H9 (cell line): Measurements from ENCODE around the gene ARHGAP22. TPM values are rescaled to one million over a fixed set of nuclear protein-coding genes. Genes with fewer than 3 reads are reported as not detected.

Source experiments
- DNase-seq: peaks from one replicate; pipeline ENCODE4 v3.0.0-alpha.2; 2017
- H2AFZ ChIP-seq: one replicate; pipeline ENCODE4 v1.6.1; 2013; ENCODE audit warnings: mild to moderate bottlenecking, low read length, control low read depth, moderate library complexity
- H2AK5ac ChIP-seq: 2 replicates; pipeline ENCODE4 v1.6.1; 2013; ENCODE audit warnings: low read length, control low read depth, mixed read lengths; ENCODE audit not compliant: insufficient read length
- H2BK120ac ChIP-seq: one replicate; pipeline ENCODE4 v1.6.1; 2013; ENCODE audit warnings: low read depth, mild to moderate bottlenecking, low read length, control low read depth, inconsistent platforms; ENCODE audit not compliant: poor library complexity, severe bottlenecking
- H2BK12ac ChIP-seq: 2 replicates; pipeline ENCODE4 v1.6.1; 2013; ENCODE audit warnings: low read length, control low read depth, mixed read lengths, low read depth; ENCODE audit not compliant: insufficient read length
- H2BK15ac ChIP-seq: 2 replicates; pipeline ENCODE4 v1.6.1; 2013; ENCODE audit warnings: low read depth, low read length, control low read depth
- H2BK20ac ChIP-seq: one replicate; pipeline ENCODE4 v1.6.1; 2013; ENCODE audit warnings: low read depth, mild to moderate bottlenecking, low read length, control low read depth, inconsistent platforms; ENCODE audit not compliant: poor library complexity, severe bottlenecking
- H2BK5ac ChIP-seq: 2 replicates; pipeline ENCODE4 v1.6.1; 2013; ENCODE audit warnings: low read length, control low read depth, mixed read lengths; ENCODE audit not compliant: insufficient read length
- H3K14ac ChIP-seq: 2 replicates; pipeline ENCODE4 v1.6.1; 2013; ENCODE audit warnings: low read length, control low read depth; ENCODE audit not compliant: insufficient read depth
- H3K18ac ChIP-seq: 2 replicates; pipeline ENCODE4 v1.6.1; 2013; ENCODE audit warnings: low read depth, mild to moderate bottlenecking, mixed read lengths, low read length, control low read depth; ENCODE audit not compliant: insufficient read length
- H3K23ac ChIP-seq: 2 replicates; pipeline ENCODE4 v1.6.1; 2013; ENCODE audit warnings: low read length, control low read depth, mixed read lengths, low read depth; ENCODE audit not compliant: insufficient read length
- H3K23me2 ChIP-seq: 2 replicates; pipeline ENCODE4 v1.6.1; 2013; ENCODE audit warnings: low read depth, mild to moderate bottlenecking, mixed read lengths, low read length, control low read depth; ENCODE audit not compliant: insufficient read length, poor library complexity, severe bottlenecking
- H3K27ac ChIP-seq: 2 replicates; pipeline ENCODE4 v1.5.1; 2013; ENCODE audit warnings: low read length, control low read depth, mixed read lengths, low read depth; ENCODE audit not compliant: insufficient read length
- H3K27me3 ChIP-seq: 2 replicates; pipeline ENCODE4 v1.6.1; 2013; ENCODE audit warnings: low read length, control low read depth, inconsistent platforms; ENCODE audit not compliant: insufficient read depth
- H3K4ac ChIP-seq: 2 replicates; pipeline ENCODE4 v1.6.1; 2013; ENCODE audit warnings: low read depth, mild to moderate bottlenecking, control low read depth, inconsistent platforms, low read length, moderate library complexity
- H3K4me1 ChIP-seq: 2 replicates; pipeline ENCODE4 v1.6.1; 2013; ENCODE audit warnings: low read length, control low read depth, inconsistent platforms; ENCODE audit not compliant: insufficient read depth
- H3K4me2 ChIP-seq: 2 replicates; pipeline ENCODE4 v1.6.1; 2013; ENCODE audit warnings: low read length, control low read depth, mixed read lengths; ENCODE audit not compliant: insufficient read length, insufficient read depth
- H3K56ac ChIP-seq: 2 replicates; pipeline ENCODE4 v1.6.1; 2013; ENCODE audit warnings: low read depth, mild to moderate bottlenecking, mixed read lengths, low read length, control low read depth; ENCODE audit not compliant: insufficient read length
- H3K79me1 ChIP-seq: 2 replicates; pipeline ENCODE4 v1.6.1; 2013; ENCODE audit warnings: low read depth, mild to moderate bottlenecking, moderate library complexity, low read length, control low read depth, inconsistent platforms; ENCODE audit not compliant: insufficient read depth, poor library complexity, severe bottlenecking
- H3K79me2 ChIP-seq: 2 replicates; pipeline ENCODE4 v1.6.1; 2013; ENCODE audit warnings: low read length, control low read depth, inconsistent platforms; ENCODE audit not compliant: insufficient read depth
- H3K9ac ChIP-seq: 2 replicates; pipeline ENCODE4 v1.6.1; 2013; ENCODE audit warnings: low read length, control low read depth, mixed read lengths; ENCODE audit not compliant: insufficient read length; ENCODE audit errors: extremely low read depth
- H3K9me3 ChIP-seq: one replicate; pipeline ENCODE4 v1.6.1; 2013; ENCODE audit warnings: low read depth, low read length, inconsistent platforms; ENCODE audit not compliant: control insufficient read depth
- H3T11ph ChIP-seq: one replicate; pipeline ENCODE4 v1.6.1; 2013; ENCODE audit warnings: mild to moderate bottlenecking, low read length, control low read depth, inconsistent platforms
- H4K20me1 ChIP-seq: one replicate; pipeline ENCODE4 v1.6.1; 2013; ENCODE audit not compliant: control insufficient read depth, insufficient read length, insufficient read depth
- H4K5ac ChIP-seq: 2 replicates; pipeline ENCODE4 v1.6.1; 2013; ENCODE audit warnings: low read depth, mild to moderate bottlenecking, mixed read lengths, low read length, control low read depth; ENCODE audit not compliant: insufficient read length
- H4K8ac ChIP-seq: replicated peaks from 2 replicates; pipeline ENCODE4 v1.6.1; 2013; ENCODE audit warnings: low read length, control low read depth, mixed read lengths, low read depth; ENCODE audit not compliant: insufficient read length
- H4K91ac ChIP-seq: 2 replicates; pipeline ENCODE4 v1.6.1; 2013; ENCODE audit warnings: low read depth, mild to moderate bottlenecking, moderate library complexity, mixed read lengths, low read length, control low read depth; ENCODE audit not compliant: insufficient read length
- H3K27ac Mint-ChIP-seq, 3 experiments: 2 replicates in 2 of 3; 3 replicates in 1 of 3; pipeline ENCODE4 v1.8.0; 2020 to 2021; ENCODE audit warnings: mixed read lengths in 3 of 3, mild to moderate bottlenecking in 1 of 3, moderate library complexity in 1 of 3
- H3K27me3 Mint-ChIP-seq: 2 replicates; pipeline ENCODE4 v1.8.0; 2021; ENCODE audit warnings: low read depth, mild to moderate bottlenecking, moderate library complexity, mixed read lengths
- H3K36me3 Mint-ChIP-seq, 3 experiments: 2 replicates in 2 of 3; 3 replicates in 1 of 3; pipeline ENCODE4 v1.8.0; 2020 to 2021; ENCODE audit warnings: low read depth in 3 of 3, mixed read lengths in 3 of 3; ENCODE audit not compliant: insufficient read depth in 1 of 3
- H3K4me1 Mint-ChIP-seq, 2 experiments: 2 replicates each; pipeline ENCODE4 v1.8.0; 2020; ENCODE audit warnings: mixed read lengths in 2 of 2
- H3K4me3 Mint-ChIP-seq, 2 experiments: 2 replicates in 1 of 2; 3 replicates in 1 of 2; pipeline ENCODE4 v1.8.0; 2020 to 2021; ENCODE audit warnings: mild to moderate bottlenecking in 2 of 2, mixed read lengths in 2 of 2, moderate library complexity in 1 of 2
- H3K9me3 Mint-ChIP-seq, 2 experiments: 2 replicates in 1 of 2; 3 replicates in 1 of 2; pipeline ENCODE4 v1.8.0; 2020; ENCODE audit warnings: mild to moderate bottlenecking in 2 of 2, mixed read lengths in 2 of 2, moderate library complexity in 1 of 2
- WGBS: extraction: QIAGEN DNeasy Blood & Tissue Kit; methylation state at CpG from one replicate; pipeline ENCODE4 v1.1.7; 2013; ENCODE audit warnings: missing lambda C conversion rate, low lambda C conversion rate, mixed read lengths; ENCODE audit not compliant: insufficient read length; ENCODE audit errors: extremely low coverage; 5-methylcytosine and 5-hydroxymethylcytosine counted together
- total RNA-seq: library from RNA; stranded (reverse); gene quantifications from 2 replicates; pipeline ENCODE4 v1.2.1, GENCODE V29; 2021
- TF ChIP-seq, protein P1 (sequence below): fragments of 200-600 bp; sonication (generic); conservative IDR thresholded peaks from 3 replicates; pipeline ENCODE4 v1.8.0; 2021; ENCODE audit warnings: antibody characterized with exemption, mild to moderate bottlenecking

The ARHGAP22 gene
- total RNA-seq, 1 experiment from 2014 or later: 7.4 TPM

DNA sequence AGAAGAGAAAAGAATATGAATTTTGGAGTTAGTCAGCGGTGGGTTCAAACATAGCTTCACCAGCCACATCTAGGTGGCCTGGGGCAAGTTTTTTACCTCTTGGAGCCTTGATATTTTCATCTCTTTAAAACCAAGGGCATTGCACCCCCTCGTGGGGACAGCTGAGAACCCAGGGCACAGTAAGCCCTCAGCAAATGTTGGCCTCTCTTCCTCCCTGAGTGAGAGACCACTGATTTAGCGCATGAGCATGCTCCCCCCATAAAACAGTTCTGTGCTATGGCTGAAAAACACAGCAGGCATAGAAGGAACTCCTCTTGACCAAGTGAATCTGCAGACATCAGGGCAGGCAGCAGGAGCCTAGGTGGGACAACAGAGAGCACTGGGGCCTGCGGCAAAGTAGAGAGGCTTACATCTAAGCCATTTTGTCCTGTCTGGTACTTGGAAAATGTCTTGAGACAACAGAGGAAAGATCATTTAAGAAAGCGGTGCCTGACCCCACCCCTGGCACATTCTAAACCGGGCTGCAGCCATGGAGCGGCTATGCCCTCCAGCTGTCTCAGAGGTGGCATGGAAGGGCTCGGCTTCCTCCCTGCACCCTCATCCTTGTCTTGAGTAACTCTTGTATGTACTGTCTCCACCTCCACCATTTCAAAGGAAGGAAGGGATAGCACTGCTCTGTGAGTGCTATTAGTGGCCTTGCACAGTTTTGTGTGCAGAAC is 94.7 kb downstream of the ARHGAP22 start:
- no peak overlapping the region for H2BK12ac ChIP-seq
- no peak overlapping the region for H3K27ac ChIP-seq
- TF ChIP-seq, protein P1, sequence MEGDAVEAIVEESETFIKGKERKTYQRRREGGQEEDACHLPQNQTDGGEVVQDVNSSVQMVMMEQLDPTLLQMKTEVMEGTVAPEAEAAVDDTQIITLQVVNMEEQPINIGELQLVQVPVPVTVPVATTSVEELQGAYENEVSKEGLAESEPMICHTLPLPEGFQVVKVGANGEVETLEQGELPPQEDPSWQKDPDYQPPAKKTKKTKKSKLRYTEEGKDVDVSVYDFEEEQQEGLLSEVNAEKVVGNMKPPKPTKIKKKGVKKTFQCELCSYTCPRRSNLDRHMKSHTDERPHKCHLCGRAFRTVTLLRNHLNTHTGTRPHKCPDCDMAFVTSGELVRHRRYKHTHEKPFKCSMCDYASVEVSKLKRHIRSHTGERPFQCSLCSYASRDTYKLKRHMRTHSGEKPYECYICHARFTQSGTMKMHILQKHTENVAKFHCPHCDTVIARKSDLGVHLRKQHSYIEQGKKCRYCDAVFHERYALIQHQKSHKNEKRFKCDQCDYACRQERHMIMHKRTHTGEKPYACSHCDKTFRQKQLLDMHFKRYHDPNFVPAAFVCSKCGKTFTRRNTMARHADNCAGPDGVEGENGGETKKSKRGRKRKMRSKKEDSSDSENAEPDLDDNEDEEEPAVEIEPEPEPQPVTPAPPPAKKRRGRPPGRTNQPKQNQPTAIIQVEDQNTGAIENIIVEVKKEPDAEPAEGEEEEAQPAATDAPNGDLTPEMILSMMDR: peak; percentile 63
- H2BK20ac ChIP-seq: no peak overlapping the region
- H3K79me2 ChIP-seq: peaks cover 2% of the 10 kb centered on the region; the same call in 1 of the 2 replicates
- no peaks in the 10 kb centered on the region for H3K27me3 Mint-ChIP-seq
- no CpG with 5 or more reads among the region's 8 CpGs for WGBS
- no peak overlapping the region for H2BK15ac ChIP-seq
- DNase-seq: peak; percentile 38
- no peak overlapping the region for H3T11ph ChIP-seq
- peaks cover 10 to 22% of the 10 kb centered on the region in 2 experiments for H3K9me3 Mint-ChIP-seq
- H3K56ac ChIP-seq: no peak overlapping the region
- no peak overlapping the region for H3K4me2 ChIP-seq
- no peaks in the 10 kb centered on the region for H3K23me2 ChIP-seq
- no peak overlapping the region for H4K8ac ChIP-seq
- no peaks in the 10 kb centered on the region for H3K9me3 ChIP-seq
- H3K4ac ChIP-seq: no peak overlapping the region
- no peak overlapping the region for H3K18ac ChIP-seq
- no peak overlapping the region for H3K23ac ChIP-seq
- no peak overlapping the region for H2BK120ac ChIP-seq
- H4K20me1 ChIP-seq: no peaks in the 10 kb centered on the region
- H2BK5ac ChIP-seq: no peak overlapping the region
- no peaks in the 10 kb centered on the region for H3K79me1 ChIP-seq
- peaks cover 2 to 22% (median 4%) of the 10 kb centered on the region in 3 experiments for H3K36me3 Mint-ChIP-seq
- H4K5ac ChIP-seq: no peak overlapping the region
- no peaks in the 10 kb centered on the region for H3K27me3 ChIP-seq
- no peak overlapping the region for H2AFZ ChIP-seq
- no peak overlapping the region for H4K91ac ChIP-seq
- no peak overlapping the region for H3K4me3 Mint-ChIP-seq
- peaks cover 18 to 23% of the 10 kb centered on the region in 2 experiments for H3K4me1 Mint-ChIP-seq
- H2AK5ac ChIP-seq: no peak overlapping the region
- H3K27ac Mint-ChIP-seq: peak overlapping the region in 1 of 3 experiments; percentile 37; a peak in 2 of 7 replicates
- H3K14ac ChIP-seq: no peak overlapping the region
- no peaks in the 10 kb centered on the region; the same call in 1 of the 2 replicates for H3K4me1 ChIP-seq
- no peak overlapping the region for H3K9ac ChIP-seq
